Kidney (tissue), 14 donors: ENCODE measurements around the gene YARS1. TPM values are rescaled to one million over a fixed set of nuclear protein-coding genes. Genes with fewer than 3 reads are reported as not detected.

Source experiments
- DNase-seq, 5 donors: peaks; one replicate each; pipeline ENCODE4 v3.0.0-alpha.2; 2013 to 2020
- FAIRE-seq: peaks from 2 replicates; lab custom pipeline; 2012; peaks lifted over from hg19 to GRCh38; lab: Jason Lieb, UNC
- H3K27ac ChIP-seq, 2 donors: one replicate each; pipeline ENCODE4 v1.7.0; 2013; ENCODE audit warnings: low read depth in 2 of 2, low read length in 2 of 2, inconsistent platforms in 1 of 2
- H3K27me3 ChIP-seq: one replicate; pipeline ENCODE4 v1.7.1; 2013; ENCODE audit warnings: low read length, inconsistent platforms; ENCODE audit not compliant: control insufficient read depth, insufficient read depth
- H3K36me3 ChIP-seq, 3 donors: one replicate each; pipeline versions ENCODE4 v1.7.0 to v1.7.1; 2013; ENCODE audit warnings: low read length in 3 of 3, control low read depth in 1 of 3, inconsistent platforms in 1 of 3; ENCODE audit not compliant: insufficient read depth in 3 of 3, control insufficient read depth in 2 of 3
- H3K4me1 ChIP-seq, 3 donors: one replicate each; pipeline versions ENCODE4 v1.7.0 to v1.7.1; 2013; ENCODE audit warnings: low read length in 3 of 3, inconsistent platforms in 1 of 3, low read depth in 1 of 3; ENCODE audit not compliant: control insufficient read depth in 2 of 3, insufficient read depth in 2 of 3
- H3K4me3 ChIP-seq, 3 donors: one replicate each; pipeline versions ENCODE4 v1.7.0 to v1.8.1; 2013; ENCODE audit warnings: low read length in 3 of 3, control low read depth in 1 of 3, inconsistent platforms in 1 of 3
- H3K9ac ChIP-seq, 3 donors: one replicate each; pipeline versions ENCODE4 v1.7.0 to v1.7.1; 2013; ENCODE audit warnings: low read length in 3 of 3, control low read depth in 1 of 3, inconsistent platforms in 1 of 3
- H3K9me3 ChIP-seq, 3 donors: one replicate each; pipeline versions ENCODE4 v1.7.0 to v1.7.1; 2013; ENCODE audit warnings: low read length in 3 of 3, control low read depth in 1 of 3, inconsistent platforms in 1 of 3; ENCODE audit not compliant: control insufficient read depth in 2 of 3, insufficient read depth in 1 of 3
- CTCF ChIP-seq: IDR thresholded peaks from 3 replicates; pipeline ENCODE4 v1.5.1; 2012; ENCODE audit warnings: mild to moderate bottlenecking, moderate library complexity, borderline replicate concordance; ENCODE audit not compliant: insufficient read depth; ENCODE audit errors: extremely low read depth
- intact Hi-C: fragments of 100-400 bp; cut with DNase I; formaldehyde crosslinking; loops from one replicate; pipeline ENCODE4 v1.11.1; 2022
- polyA plus RNA-seq: library from polyadenylated mRNA; stranded (reverse); fragments of 350-450 nt; fragmentation: Illumina TruSeq; extraction: RNeasy Lipid Tissue Mini Kit (QIAGEN cat#74804); gene quantifications from one replicate; pipeline ENCODE4 v1.2.3, GENCODE V29; 2014; ENCODE audit warnings: low read depth, low replicate concordance; ENCODE audit not compliant: insufficient read depth
- total RNA-seq: library from RNA; stranded (reverse); fragmentation: NEBNext Ultra II Directional; extraction: Animal tissue kit (Norgen Biotek cat#: 25700); gene quantifications from one replicate; pipeline ENCODE4 v1.2.1, GENCODE V29; 2021
- donor health status: control.
- donor health status: control.
- donor health status: control.
- donor health status: control.
- donor health status: control.
- donor health status: DM: yes; HTN: yes; CAD: no.
- donor health status: Normal renal cell carcinoma (clear cell type).

YARS1 gene
- total and polyA plus RNA-seq, 2 donors from 2014 or later = 24.8 to 86.1 TPM

- DNase-seq (peak in 1 of 5 donors; percentile 58), FAIRE-seq (no peak)
- H3K27ac ChIP-seq = no peak overlapping the region
- intact Hi-C loops = loop anchor here (5.0 kb wide), 1 partner anchor 63 kb away; no protein-coding TSS in a partner anchor
- H3K4me1 ChIP-seq = no peaks in the 10 kb centered on the region
- no peaks in the 10 kb centered on the region for H3K27me3 ChIP-seq
- no peak for TF ChIP-seq CTCF
- peaks cover 0 to 16% (median 7%) of the 10 kb centered on the region in 3 donors for H3K36me3 ChIP-seq
- H3K9me3 ChIP-seq = no peaks in the 10 kb centered on the region
- H3K4me3 ChIP-seq = no peak overlapping the region
- H3K9ac ChIP-seq = no peak overlapping the region
These were observed 42.1 kb downstream of the YARS1 start for GRCh38 chr1:32774950-32775634.

DNA sequence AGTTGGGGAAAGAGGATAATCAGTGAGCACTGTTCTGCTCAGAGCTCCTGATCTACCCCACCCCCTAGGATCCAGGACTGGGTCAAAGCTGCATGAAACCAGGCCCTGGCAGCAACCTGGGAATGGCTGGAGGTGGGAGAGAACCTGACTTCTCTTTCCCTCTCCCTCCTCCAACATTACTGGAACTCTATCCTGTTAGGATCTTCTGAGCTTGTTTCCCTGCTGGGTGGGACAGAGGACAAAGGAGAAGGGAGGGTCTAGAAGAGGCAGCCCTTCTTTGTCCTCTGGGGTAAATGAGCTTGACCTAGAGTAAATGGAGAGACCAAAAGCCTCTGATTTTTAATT is 42.7 kb downstream of the YARS1 start:
- no peaks in the 10 kb centered on the region for H3K4me1 ChIP-seq
- H3K9ac ChIP-seq = no peak overlapping the region
- no peak overlapping the region for H3K27ac ChIP-seq
- FAIRE-seq (no peak), DNase-seq (peak in 1 of 5 donors; percentile 33)
- intact Hi-C loops = loop anchor here (5.0 kb wide), 1 partner anchor 62 kb away; no protein-coding TSS in a partner anchor
- no peak for TF ChIP-seq CTCF
- H3K27me3 ChIP-seq = no peaks in the 10 kb centered on the region
- no peak overlapping the region for H3K4me3 ChIP-seq
- peaks cover 0 to 11% (median 7%) of the 10 kb centered on the region in 3 donors for H3K36me3 ChIP-seq
- no peaks in the 10 kb centered on the region for H3K9me3 ChIP-seq

GRCh38 chr1:32773764-32774463 is 43.2 kb downstream of the YARS1 start:
- H3K27ac ChIP-seq = no peak overlapping the region

More at GRCh38 chr1:32773764-32774463, 43.2 kb downstream of the YARS1 start:
- DNase-seq (peak in 1 of 5 donors; percentile 49), FAIRE-seq (no peak)
- no peaks in the 10 kb centered on the region for H3K9me3 ChIP-seq
- intact Hi-C loops = loop anchor here (5.0 kb wide), 1 partner anchor 62 kb away; no protein-coding TSS in a partner anchor
- no peak overlapping the region for H3K9ac ChIP-seq
- TF ChIP-seq CTCF = no peak
- no peaks in the 10 kb centered on the region for H3K4me1 ChIP-seq
- H3K36me3 ChIP-seq = peaks cover 0 to 7% (median 6%) of the 10 kb centered on the region in 3 donors
- no peaks in the 10 kb centered on the region for H3K27me3 ChIP-seq
- no peak overlapping the region for H3K4me3 ChIP-seq
